Umbilical cord (tissue), 2 donors: ENCODE results near the gene SPDYC. TPM values are rescaled to one million over a fixed set of nuclear protein-coding genes. Genes with fewer than 3 reads are reported as not detected.

Source experiments
- DNase-seq: peaks from one replicate; pipeline ENCODE4 v3.0.0-alpha.2; 2015; ENCODE audit warnings: low spot score
- total RNA-seq: library from RNA; depleted of rRNA; stranded (reverse); fragments of >200 nt; gene quantifications from one replicate; pipeline ENCODE4 v1.2.3, GENCODE V29; 2014; ENCODE audit warnings: low replicate concordance; ENCODE audit not compliant: insufficient read depth

Gene SPDYC
- total RNA-seq, 1 donor from 2014 or later: not detected

GRCh38 chr11:65206441-65206841, 36.4 kb downstream of the SPDYC start:
- DNase-seq: no peak

DNA sequence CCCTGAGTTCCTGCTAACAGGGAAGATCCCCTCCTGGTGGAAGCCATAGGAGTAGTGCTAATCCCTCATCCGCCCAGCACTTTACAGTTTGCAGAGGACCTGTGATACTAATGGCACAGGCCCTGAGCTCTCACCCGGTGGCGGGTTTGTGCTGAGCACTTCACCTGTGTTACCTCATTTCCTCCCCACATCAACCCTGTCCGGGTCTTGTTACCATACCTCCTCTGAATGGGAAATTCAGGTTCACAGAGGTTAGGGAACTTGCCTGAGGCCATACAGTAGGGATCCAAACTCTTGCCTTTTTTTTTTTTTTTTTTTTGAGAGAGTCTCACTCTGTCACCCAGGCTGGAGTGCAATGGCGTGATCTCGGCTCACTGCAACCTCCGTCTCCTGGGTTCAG, 36.9 kb downstream of the SPDYC start:
- no peak for DNase-seq

GRCh38 chr11:65207918-65208784, 38.1 kb downstream of the SPDYC start:
- no peak for DNase-seq

DNA sequence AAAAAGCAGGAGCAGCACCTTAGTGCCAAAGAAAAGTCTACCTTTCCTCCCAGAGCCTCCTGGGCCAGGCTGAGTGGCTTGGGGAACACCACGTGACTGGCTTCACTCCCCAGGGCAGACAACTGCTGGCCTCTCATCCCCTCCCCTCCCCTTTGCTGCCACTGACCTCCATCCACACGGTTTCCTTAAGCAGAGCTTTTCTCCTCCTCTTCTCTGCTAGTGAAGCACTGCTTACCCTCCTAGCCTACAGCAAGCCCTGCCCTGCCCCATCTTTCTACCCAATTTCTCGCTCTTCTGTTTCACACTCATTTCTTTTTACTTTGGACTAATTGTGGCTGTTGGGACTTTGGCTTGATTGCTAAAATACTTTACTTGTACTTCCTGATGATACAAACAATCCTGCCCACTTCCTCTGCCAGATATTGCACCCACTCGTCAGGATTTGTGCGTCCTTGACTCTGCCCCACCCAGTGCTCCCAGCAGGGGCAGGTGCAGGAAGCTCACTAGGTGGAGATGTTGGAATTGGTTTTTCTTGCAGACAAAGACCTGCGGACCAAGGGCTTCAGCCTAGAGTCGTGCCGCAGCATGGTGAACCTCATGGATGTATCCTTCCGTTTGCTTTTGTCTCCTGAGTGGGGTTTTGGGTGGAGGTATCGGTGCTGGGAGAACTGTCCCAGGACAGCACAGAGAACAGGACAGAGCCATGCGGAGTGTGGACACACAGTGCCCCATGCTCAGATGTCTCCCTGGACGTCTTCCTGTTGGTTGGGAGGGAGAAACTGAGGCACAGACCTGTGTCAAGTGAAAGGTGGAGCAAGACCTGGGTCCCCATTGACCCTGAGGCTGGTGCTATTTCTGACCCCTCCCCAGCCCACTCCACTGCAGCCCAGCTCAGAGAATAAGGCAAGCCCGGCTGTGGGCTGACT, 39.0 kb downstream of the SPDYC start:
- no peak for DNase-seq

DNA sequence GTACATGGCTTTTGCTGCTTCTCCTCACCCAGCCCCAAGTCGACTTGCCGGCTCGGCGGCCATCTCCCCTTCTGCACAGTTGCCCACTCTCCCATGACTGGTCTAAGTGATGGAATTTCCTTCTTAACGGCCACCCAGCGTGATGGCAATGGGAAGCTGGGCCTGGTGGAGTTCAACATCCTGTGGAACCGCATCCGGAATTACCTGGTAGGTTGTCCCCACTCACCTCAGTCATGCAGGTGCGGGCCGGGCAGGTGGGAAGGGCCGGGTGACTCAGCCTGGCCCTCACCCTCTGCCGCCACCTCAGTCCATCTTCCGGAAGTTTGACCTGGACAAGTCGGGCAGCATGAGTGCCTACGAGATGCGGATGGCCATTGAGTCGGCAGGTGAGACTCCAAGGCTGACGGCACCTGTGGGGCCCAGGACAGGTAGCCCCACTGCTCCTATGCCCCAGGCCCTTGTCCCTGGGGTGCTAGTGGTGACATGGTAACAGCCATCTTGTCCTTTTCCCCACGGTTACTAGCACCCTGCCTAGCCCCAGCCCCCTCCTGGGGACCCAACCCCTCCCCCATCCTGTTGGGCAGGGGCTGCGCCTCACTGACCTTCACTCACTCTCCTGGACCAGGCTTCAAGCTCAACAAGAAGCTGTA, 39.8 kb downstream of the SPDYC start:
- DNase-seq: no peak

DNA sequence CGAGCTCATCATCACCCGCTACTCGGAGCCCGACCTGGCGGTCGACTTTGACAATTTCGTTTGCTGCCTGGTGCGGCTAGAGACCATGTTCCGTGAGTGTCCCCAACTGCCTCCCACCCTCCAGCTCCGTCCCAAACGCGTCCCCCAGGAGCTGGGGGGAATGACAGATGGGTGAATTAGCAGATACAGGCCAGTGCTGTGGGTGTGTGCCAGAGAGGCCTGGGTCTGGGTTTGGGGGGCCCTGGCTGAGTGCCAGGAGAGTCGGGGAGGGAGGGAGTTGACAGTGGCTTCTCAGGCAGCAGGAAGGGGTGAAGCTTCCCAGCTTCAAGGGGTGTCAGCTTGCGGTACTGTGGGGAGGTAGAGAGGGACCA, 40.3 kb downstream of the SPDYC start:
- DNase-seq: no peak

- DNase-seq: no peak
Observed at GRCh38 chr11:65210748-65211147, 40.7 kb downstream of the SPDYC start.

DNA sequence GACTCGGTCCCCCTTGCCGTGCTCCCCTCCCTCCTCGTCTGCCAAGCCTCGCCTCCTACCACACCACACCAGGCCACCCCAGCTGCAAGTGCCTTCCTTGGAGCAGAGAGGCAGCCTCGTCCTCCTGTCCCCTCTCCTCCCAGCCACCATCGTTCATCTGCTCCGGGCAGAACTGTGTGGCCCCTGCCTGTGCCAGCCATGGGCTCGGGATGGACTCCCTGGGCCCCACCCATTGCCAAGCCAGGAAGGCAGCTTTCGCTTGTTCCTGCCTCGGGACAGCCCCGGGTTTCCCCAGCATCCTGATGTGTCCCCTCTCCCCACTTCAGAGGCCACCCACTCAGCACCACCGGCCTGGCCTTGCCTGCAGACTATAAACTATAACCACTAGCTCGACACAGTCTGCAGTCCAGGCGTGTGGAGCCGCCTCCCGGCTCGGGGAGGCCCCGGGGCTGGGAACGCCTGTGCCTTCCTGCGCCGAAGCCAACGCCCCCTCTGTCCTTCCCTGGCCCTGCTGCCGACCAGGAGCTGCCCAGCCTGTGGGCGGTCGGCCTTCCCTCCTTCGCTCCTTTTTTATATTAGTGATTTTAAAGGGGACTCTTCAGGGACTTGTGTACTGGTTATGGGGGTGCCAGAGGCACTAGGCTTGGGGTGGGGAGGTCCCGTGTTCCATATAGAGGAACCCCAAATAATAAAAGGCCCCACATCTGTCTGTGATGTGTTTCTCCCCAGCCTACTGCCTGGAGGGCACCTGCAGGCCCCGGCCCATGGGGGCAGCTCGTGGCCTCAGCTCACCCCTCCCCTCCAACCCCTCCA, 41.5 kb downstream of the SPDYC start:
- peak; percentile 49 for DNase-seq

DNA sequence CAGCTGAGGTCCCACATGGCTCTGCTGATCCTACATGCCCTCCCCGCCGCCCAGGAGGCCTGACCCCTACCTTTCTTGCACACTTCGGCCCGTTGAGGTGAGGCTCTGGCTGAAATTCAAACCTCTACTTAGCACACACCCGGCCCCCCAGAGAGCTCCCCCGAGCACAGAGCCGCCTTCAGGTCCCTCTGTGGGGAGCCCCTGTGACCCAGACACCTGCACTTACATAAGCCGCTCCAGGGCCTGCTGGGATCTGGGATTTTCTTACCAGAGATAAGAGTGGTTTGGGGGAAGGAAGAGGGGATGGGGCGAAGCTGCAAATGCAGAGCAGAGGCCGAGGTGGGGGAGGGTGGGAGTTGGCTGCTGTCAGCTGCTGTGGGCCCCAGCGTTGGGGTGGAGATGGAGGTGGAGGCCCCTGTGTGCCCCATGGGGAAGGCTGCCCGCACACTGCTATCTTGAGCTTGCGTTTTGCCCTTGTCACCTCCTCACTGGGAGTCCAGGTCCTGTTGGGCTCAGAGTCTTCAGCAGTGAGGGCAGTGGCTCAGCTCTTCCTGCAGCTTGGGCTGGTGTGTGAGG, 42.3 kb downstream of the SPDYC start:
- peak; percentile 40 for DNase-seq

DNA sequence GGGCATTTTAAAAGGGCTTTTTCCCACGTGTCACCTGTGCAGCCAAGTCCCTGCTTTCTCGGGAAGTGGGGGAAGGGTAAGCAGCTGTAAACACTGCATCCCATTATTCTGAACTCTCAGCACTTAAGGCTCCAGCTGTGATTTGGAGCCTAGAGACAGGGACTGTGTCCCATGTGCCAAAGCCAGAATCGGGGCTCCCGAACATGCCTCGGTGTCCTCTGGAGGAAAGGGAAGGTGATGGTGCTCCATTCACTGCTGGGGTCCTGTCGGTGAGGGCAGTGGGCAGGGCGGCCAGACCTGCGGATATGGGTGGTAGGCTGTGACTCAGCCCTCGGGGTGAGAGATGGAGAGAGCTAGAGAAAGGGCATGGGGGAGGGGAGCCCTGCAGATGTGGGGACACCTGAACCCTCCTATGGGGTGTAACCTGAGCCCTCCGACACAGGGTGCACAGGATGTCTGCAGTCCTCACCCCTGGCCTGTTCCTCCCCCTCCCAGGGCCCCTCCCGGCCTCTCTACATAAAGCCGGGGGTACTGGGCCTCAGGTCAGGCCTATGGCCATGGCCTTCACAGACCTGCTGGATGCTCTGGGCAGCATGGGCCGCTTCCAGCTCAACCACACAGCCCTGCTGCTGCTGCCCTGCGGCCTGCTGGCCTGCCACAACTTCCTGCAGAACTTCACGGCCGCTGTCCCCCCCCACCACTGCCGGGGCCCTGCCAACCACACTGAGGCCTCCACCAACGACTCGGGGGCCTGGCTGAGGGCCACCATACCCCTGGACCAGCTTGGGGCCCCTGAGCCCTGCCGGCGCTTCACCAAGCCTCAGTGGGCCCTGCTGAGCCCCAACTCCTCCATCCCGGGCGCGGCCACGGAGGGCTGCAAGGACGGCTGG, 43.5 kb downstream of the SPDYC start:
- DNase-seq: no peak

DNA sequence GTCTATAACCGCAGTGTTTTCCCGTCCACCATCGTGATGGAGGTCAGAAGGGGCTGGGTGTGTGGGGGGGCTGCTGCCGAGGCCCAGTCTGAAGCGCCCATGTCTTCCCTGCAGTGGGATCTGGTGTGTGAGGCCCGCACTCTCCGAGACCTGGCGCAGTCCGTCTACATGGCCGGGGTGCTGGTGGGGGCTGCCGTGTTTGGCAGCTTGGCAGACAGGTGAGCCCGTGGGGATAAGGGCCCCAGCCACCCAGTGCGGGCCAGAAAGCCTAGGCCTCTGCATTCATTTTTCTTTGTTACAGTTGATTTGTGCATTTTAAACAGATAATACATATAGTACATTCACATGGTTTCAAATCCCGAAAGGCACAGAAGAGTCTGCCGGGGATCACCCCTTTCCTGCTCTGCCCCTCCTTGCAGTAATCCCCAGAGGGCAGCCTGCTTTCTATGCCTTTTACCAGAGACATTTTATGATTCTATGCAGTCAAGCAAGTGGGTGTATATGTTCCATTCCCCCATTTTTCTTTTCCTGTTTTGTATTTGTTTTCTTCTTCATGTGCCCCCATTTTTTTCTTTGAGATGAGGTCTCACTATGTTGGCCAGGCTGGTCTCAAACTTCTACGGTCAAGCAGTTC, 44.3 kb downstream of the SPDYC start:
- no peak for DNase-seq

DNA sequence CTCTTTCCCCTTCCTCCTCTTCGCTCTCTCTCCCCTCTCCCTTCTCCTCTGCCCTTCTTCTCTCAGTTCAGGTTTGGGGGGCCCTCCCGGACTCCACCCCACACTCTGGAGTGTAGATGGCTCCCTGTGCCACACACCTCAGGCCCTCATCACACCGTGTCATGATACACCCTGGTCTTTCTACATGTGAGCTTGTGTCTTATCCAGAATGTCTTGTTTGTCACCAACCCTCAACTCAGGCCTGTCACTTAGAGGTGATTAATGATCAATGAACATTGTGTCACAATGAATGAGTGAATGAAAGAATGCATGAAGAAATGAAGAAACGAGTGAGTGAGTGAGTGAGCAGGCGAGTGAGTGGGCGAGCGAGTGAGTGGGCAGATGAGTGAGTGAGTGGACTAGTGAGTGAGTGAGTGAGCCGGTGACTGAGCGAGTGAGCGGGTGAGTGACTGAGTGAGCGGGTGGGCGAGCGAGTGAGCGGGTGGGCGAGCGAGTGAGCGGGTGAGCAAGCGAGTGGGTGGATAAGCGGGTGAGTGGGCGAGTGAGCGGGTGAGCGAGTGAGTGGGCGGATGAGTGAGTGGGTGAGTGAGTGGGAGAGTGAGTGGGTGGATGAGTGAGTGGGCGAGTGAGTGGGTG, 45.5 kb downstream of the SPDYC start:
- no peak for DNase-seq

DNA sequence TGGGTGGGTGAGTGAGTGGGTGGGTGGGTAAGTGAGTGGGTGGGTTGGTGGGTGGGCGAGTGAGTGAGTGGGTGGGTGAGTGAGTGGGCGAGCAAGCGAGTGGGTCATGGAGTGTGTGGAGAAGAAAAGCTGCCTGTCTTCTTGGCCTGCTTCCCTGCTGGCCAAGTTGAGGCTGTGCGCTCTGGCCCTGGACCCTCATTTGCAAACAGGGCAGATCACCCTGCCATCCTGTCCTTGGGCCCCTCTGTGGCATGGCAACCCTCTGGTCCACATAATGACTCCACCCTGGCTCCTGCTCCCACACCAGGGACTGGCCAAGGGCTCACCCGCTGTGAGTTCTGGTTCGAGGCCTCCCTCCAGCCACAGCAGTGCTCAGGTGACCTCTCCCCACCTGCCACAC, 46.8 kb downstream of the SPDYC start:
- DNase-seq: no peak

DNA sequence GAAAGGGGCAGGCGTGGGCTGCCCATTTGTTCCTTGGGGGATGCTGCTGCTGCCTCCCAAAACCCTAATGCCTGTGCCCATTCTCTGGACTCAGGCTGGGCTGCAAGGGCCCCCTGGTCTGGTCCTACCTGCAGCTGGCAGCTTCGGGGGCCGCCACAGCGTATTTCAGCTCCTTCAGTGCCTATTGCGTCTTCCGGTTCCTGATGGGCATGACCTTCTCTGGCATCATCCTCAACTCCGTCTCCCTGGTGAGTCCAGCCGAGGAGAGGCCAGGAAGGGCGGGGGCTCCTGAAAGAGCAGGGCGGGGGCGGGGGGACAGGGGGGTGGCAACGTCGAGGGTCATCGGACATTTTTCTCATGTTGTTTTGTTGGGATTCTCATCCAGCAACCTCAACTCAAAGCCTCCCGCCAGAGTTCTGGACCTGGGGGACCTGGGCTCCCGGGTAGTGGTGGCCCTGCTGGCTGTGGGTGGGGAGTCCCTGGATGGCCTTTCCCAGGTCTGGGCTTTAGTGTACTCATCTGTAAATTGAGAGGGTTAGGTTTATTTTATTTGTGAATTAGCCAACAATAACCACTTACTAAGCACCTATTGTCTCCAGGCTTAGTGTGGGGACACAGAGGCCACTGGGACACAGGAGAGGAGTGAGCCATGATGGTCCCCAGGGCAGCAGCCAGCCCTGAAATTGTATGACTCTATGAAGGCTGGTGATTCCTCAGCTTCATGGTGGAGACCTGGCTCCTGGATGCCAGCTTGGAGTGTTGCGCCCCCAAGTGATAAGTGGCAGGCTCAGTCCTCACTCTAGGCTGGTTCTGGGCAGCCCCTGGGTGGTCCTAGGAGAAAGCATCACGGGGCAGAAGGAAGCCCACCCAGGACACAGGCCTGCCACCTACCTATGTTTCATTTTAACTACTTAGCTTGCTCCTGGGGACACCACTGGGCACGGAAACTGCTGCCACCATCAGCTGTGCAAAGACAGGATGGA, 47.7 kb downstream of the SPDYC start:
- no peak for DNase-seq

DNA sequence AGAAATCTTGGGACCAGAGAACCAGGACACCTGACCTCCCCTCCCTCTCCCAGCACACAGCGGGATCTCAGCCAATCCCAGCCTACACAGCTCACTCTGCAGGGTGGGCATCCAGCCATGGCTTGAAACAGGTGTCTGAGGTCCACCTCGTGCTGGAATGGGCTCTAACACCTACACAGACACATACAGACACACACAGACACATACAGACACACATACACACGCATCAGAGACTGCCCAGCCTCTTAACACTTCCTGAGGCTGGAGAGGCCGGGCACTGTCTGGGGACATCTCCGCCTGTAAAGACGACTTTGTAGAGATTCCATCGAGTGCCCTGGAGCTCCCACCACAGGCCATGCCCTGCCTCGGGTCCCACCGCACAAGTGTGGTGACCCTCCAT, 48.4 kb downstream of the SPDYC start:
- DNase-seq: no peak

DNA sequence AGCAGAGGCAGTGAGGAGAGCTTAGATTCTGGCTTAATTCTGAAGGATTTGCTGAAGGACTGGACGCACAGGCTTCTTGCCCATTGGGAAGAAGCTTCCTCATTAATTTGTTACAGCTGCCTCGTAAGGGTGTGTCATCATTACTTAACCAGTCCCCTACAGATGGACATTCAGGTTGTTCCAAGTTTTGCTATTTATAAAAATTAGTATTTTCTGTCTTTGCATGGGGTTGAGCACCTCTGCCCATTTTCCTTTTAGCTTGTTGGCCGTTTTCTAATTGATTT, 49.8 kb downstream of the SPDYC start:
- no peak for DNase-seq

DNA sequence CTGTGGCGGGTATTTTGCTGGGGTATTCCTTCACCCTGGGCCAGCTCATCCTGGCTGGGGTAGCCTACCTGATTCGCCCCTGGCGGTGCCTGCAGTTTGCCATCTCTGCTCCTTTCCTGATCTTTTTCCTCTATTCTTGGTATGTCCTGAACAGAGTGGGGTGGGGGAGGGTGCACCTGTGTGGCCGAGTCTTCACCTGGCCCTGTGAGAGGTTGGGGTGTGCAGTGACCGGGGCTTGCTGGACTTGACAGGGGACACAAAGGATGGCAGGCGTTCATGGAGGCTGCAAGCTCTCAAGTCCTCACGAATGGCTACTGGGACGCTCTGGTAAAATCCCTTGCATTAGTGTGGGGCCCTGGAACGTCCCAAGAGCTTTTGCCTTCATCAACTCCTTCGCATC, 51.0 kb downstream of the SPDYC start:
- DNase-seq: no peak
